ENCODE data around the gene GDPD5.

Gene GDPD5

DNA sequence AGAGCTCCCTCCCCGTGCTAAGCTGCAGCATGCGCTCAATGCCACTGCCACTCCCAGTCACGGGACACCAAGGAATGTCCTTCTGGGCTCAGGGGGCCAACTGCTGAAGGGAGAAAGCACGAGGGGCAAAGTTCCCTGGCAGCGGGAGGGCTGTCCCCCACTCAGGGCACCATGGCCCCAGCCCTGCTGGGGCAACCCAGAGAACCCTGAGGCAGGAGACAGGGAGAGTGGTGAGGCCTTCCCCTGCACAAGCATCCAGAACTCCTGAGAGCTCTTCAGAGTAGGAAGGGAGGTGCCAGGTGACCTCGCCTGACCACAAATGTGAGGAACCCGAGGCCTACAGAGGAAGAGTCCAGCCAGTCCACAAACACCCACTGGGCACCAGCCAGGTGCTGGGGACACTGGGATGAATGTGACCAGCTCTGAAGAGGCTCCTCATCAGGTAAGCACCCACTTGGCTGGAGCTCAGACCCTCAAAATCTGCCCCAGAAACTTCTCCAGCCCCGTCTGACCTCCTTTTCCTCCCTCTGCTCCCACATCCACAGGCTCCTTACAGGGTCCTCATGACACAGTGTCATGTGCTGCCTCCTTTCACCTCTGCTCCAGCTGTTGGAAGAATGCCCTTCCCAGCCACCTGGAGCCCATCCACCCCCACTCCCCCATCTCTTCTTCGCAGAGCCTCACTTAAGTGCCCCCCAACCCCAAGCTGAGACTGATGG, 15.6 kb downstream of the GDPD5 start:
- DNase-seq, result no peak

- DNase-seq, result no peak
Observed at GRCh38 chr11:75509020-75509720, 16.6 kb downstream of the GDPD5 start.

DNA sequence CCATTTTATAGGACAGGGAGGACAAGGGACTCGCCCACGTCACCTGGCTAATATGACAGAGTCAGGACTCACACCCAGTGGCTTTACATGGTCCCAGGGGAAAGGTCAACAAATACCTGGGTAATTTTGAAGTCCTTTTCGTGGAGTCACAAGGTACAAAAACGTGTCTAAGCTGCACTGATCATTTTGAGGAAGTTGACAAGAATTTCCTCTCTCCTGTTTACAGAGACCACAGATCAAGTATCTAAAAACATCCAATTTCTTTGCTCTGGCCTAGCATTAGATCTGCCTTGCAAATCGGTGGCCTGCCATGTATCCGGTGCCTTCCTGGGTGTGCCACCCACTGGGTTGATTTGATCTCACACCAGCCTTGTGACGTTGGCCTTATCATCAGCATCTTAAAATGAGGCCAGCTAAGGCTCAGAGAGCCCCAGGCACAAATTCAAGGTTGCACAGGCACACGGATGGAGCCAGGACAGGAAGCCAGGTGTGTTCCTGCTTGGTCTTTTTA, 17.6 kb downstream of the GDPD5 start:
- no peak for DNase-seq

- no peak for DNase-seq
Observed at GRCh38 chr11:75507571-75507970, 18.2 kb downstream of the GDPD5 start.

- no peak for DNase-seq
Observed at GRCh38 chr11:75506827-75507226, 18.9 kb downstream of the GDPD5 start.

- DNase-seq, result no peak
Observed at GRCh38 chr11:75505916-75506692, 19.6 kb downstream of the GDPD5 start.

GRCh38 chr11:75504501-75504900, 21.2 kb downstream of the GDPD5 start:
- DNase-seq, result no peak

GRCh38 chr11:75503531-75504099, 22.1 kb downstream of the GDPD5 start:
- DNase-seq, result no peak

GRCh38 chr11:75502138-75502537, 23.6 kb downstream of the GDPD5 start:
- no peak for DNase-seq

GRCh38 chr11:75500742-75501141, 25.0 kb downstream of the GDPD5 start:
- no peak for DNase-seq

DNA sequence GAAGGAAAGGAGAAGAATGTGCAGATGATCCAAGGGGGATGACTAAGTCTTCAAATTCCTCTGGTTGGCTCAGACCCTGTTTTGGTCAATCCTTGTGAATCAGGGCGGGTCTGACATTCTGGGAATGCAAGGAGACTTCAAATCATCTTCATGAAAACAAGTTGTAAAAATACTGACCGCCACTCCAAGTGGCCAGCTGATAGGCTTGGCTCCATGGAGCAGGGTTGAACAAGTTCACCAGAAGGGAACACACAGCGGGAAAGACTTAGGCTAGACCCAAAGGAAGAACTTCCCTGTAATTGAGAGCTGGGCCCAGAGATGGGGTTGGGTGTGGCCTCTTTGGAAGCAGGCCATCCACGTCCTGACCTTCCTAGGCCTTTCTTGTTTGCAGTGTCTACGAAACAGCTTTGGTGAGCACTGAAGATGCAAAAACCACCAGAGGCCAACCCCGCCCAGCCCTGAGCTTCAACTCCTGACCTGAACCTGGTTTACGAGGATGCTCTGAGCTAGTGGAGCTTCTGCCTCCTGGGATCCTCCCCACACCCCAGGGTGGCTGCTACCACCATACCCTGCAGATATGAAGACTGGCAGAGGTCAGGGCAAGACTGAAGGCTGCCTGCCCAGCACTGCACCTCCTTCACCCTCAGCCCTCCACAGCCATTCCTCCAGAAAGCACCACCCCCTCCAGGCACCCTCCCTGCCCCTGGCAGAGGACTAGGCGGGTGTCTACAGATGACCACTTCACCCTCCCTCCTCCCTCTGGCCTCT, 26.1 kb downstream of the GDPD5 start:
- DNase-seq, result no peak

DNA sequence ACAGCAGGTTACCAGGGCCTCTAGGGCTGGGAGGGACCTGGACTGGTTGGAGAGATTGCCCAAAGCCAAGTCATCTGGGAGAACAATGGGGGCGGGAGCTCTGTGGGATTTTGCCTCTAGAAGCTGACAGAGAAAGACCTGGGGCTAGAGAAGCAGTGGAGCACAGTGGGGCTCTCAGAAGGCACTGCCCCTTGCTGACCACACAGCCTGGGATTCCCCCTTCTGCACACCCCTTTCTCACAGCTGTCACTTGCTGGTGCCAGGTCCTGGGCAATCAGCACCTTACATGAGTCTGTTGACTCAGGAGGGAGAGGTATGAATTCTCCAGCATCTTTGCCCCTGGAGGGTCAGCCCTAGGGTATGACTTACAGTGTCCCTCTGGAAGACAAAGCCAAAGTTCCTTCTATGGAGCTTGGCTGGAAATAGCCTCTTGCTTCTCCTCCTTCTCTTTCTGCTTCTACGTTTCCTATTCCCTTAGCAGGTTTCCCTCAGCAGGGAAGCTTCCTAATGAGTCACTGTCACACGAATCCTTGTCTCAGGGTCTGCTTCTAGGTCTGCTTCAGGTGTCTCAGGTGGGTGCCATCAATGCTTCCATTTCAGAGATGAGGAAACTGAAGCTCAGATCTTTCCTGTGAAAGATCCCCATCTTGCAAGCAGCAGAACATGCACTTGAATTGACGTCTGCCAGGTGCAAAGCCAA, 27.0 kb downstream of the GDPD5 start:
- DNase-seq, result no peak

DNA sequence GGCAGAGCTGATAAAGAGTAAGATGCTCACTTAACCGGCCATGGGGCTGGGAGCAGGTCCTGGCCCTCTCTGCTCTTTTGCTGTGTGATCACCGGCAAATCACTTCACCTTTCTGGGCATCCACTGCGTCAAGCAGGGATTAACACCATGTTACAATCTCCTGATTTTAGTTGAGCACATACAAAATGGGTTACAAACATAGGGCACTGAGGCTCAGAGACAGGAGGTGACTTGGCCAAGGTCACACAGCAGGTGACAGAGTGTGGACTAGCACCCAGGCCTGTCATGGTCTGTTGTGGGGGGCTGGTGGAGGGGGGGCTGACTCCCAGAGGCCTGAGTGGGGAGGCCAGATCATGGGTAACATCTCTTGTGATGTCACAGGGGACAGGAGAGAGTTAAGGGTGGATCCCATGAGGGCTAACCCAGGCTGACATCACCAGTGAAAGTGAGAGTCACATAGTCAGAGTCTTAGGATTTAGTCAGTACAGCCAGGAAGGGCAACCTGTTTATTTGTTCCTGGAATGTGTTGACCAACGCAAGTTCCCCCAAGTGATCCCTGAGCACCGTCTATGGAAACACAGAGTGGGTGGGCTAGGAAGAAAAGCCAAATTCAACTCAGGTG, 27.8 kb downstream of the GDPD5 start:
- no peak for DNase-seq

DNA sequence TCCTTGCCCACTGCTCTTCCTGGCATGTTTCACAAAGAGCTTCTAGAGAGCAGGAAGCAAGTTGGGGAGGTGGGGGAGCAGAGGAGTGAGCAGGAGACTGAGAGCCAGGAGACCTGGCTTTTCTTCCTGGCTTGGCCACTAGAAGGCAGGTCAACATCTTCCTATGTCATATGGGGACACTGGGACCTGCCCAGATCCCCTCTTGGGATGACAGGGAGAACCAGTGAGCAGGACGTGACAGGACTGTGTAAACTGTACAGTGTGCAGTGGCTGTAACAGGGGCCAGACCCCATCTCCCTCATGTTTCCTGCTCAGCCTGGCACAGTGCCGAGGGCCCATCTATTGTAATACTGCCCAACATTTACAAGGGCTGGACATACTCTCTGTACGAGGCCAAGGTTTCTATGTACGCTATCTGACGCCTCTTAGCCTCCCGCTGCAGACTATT, 29.4 kb downstream of the GDPD5 start:
- DNase-seq, result peak; percentile 23

DNA sequence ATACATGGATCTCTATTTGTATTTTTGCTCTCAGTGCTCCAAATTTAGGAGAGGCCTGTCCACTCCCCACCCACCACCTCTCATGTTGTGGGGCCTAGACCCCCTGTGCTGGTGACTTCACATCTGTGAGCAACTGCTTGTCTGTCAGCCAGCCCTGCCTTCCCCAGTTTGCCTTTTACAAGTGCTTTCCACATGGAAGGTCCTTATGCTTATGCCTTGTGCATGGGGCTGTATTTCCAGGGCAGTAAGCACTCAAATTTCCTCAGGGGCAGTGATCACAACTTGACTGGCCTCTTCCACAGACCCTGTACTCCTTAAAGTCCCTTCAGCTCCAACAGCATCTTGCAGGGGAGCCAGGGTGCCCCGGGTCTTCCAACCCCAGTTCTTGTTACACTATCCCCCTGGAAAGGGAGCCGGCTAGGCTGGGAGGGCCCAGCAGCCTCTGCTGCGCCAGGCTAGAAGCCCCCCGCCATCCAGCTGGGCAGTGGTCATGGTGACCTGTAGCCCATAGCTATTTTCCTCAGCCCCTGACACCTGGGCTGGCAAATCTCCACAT, 29.9 kb downstream of the GDPD5 start:
- no peak for DNase-seq

DNA sequence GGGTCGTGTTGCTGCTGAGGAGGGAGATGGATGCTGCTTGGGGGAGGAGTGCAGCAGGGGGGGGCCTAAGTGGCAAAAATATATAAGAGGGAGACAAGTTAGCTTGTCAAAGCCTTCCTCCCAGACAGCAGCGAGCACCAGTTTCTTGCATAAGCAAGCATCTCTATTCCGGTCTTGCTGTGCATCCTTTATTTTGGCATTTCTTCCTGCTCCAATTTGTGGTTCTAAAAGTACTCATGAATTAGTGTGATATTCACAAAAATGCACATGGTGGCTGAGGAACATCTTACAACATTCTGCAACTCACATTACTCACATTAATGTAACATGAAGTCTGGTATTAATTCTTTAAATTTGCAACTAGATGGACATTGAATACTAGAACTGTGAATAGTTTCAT, 32.1 kb downstream of the GDPD5 start:
- no peak for DNase-seq

- no peak for DNase-seq
Observed at GRCh38 chr11:75492181-75492820, 33.4 kb downstream of the GDPD5 start.

DNA sequence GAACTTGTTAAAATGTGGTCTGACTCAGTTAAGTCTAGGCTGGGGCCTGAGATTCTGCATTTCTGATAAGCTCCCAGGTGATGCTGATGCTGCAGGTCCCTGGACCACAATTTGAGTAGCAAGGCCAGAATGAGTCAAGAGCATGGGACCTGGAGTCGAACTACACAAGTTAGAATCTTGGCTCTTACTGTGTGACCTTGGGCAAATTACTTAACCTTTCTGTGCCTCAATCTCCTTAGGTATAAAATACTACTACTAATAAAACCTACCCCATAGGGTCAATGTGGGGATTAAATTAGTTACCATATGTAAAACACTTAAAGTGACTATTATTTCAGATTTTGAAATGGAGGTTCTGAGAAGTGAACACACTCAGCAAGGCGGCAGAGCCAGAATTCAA, 34.3 kb downstream of the GDPD5 start:
- DNase-seq, result no peak

GRCh38 chr11:75490221-75491181, 35.2 kb downstream of the GDPD5 start:
- DNase-seq, result no peak
